IgD-negative memory B cell (primary cell): ENCODE measurements around the gene MSRB2. TPM values are rescaled to one million over a fixed set of nuclear protein-coding genes. Genes with fewer than 3 reads are reported as not detected.
"Not testable (repeated sequence)": the region's sequence is repeated elsewhere in the genome, so short reads cannot be mapped to it uniquely, and the experiment has no call there.

ENCODE experiments used
- H3K27ac Mint-ChIP-seq, 3 donors: one replicate each; pipeline ENCODE4 v1.8.0; 2020 to 2022; ENCODE audit warnings: mild to moderate bottlenecking in 3 of 3, mixed read lengths in 3 of 3, moderate library complexity in 1 of 3
- H3K27me3 Mint-ChIP-seq: one replicate; pipeline ENCODE4 v1.8.0; 2021; ENCODE audit warnings: mixed read lengths
- H3K36me3 Mint-ChIP-seq: one replicate; pipeline ENCODE4 v1.8.0; 2020; ENCODE audit warnings: mild to moderate bottlenecking, mixed read lengths
- H3K4me1 Mint-ChIP-seq, 3 donors: one replicate each; pipeline ENCODE4 v1.8.0; 2020 to 2022; ENCODE audit warnings: mixed read lengths in 3 of 3, mild to moderate bottlenecking in 1 of 3
- H3K4me3 Mint-ChIP-seq, 4 donors: one replicate each; pipeline ENCODE4 v1.8.0; 2020 to 2022; ENCODE audit warnings: mild to moderate bottlenecking in 4 of 4, mixed read lengths in 4 of 4, moderate library complexity in 3 of 4
- H3K9me3 Mint-ChIP-seq, 3 donors: one replicate each; pipeline ENCODE4 v1.8.0; 2020 to 2021; ENCODE audit warnings: mixed read lengths in 3 of 3, mild to moderate bottlenecking in 1 of 3
- polyA plus RNA-seq: library from polyadenylated mRNA; unstranded; fragments of 300-500 nt; fragmentation: Illumina TruSeq; gene quantifications from one replicate; pipeline ENCODE4 v1.2.3, GENCODE V29; 2021

The MSRB2 gene
- polyA plus RNA-seq, 1 donor from 2014 or later = 5.7 TPM

GRCh38 chr10:23064813-23065114 lies 30.6 kb upstream of the MSRB2 start:
- not testable (repeated sequence) for H3K36me3 Mint-ChIP-seq, H3K9me3 Mint-ChIP-seq, H3K27me3 Mint-ChIP-seq, H3K27ac Mint-ChIP-seq, H3K4me3 Mint-ChIP-seq, H3K4me1 Mint-ChIP-seq

GRCh38 chr10:23065181-23065948 lies 30.0 kb upstream of the MSRB2 start:
- H3K4me1 Mint-ChIP-seq = peaks cover 0 to 4% (median 3%) of the 10 kb centered on the region in 3 donors
- no peaks in the 10 kb centered on the region for H3K36me3 Mint-ChIP-seq
- peaks cover 0 to under 1% (median 0%) of the 10 kb centered on the region in 3 donors for H3K9me3 Mint-ChIP-seq
- peaks cover 5% of the 10 kb centered on the region for H3K27me3 Mint-ChIP-seq
- no peak overlapping the region for H3K4me3 Mint-ChIP-seq
- no peak overlapping the region for H3K27ac Mint-ChIP-seq

GRCh38 chr10:23067337-23067736 lies 28.0 kb upstream of the MSRB2 start:
- H3K27me3 Mint-ChIP-seq = peaks cover 5% of the 10 kb centered on the region
- no peak overlapping the region for H3K27ac Mint-ChIP-seq
- H3K4me3 Mint-ChIP-seq = no peak overlapping the region
- H3K36me3 Mint-ChIP-seq = no peaks in the 10 kb centered on the region
- H3K9me3 Mint-ChIP-seq = no peaks in the 10 kb centered on the region
- peaks cover 0 to 7% (median 6%) of the 10 kb centered on the region in 3 donors for H3K4me1 Mint-ChIP-seq

- no peaks in the 10 kb centered on the region for H3K36me3 Mint-ChIP-seq
- H3K27ac Mint-ChIP-seq = no peak overlapping the region
- H3K27me3 Mint-ChIP-seq = peaks cover 5% of the 10 kb centered on the region
- H3K4me3 Mint-ChIP-seq = no peak overlapping the region
- H3K4me1 Mint-ChIP-seq = peaks cover 0 to 7% (median 6%) of the 10 kb centered on the region in 3 donors
- no peaks in the 10 kb centered on the region for H3K9me3 Mint-ChIP-seq
Measured at GRCh38 chr10:23067939-23068775, 27.2 kb upstream of the MSRB2 start.

GRCh38 chr10:23069019-23069815 lies 26.2 kb upstream of the MSRB2 start:
- H3K36me3 Mint-ChIP-seq = no peaks in the 10 kb centered on the region

GRCh38 chr10:23070092-23070912 lies 25.1 kb upstream of the MSRB2 start:
- H3K27ac Mint-ChIP-seq, H3K27me3 Mint-ChIP-seq, H3K9me3 Mint-ChIP-seq, H3K36me3 Mint-ChIP-seq, H3K4me1 Mint-ChIP-seq, H3K4me3 Mint-ChIP-seq: not testable (repeated sequence)

More at GRCh38 chr10:23069019-23069815, 26.2 kb upstream of the MSRB2 start:
- peaks cover 0 to 7% (median 6%) of the 10 kb centered on the region in 3 donors for H3K4me1 Mint-ChIP-seq
- no peak overlapping the region for H3K27ac Mint-ChIP-seq
- no peak overlapping the region for H3K4me3 Mint-ChIP-seq
- peaks cover 0 to 1% (median 0%) of the 10 kb centered on the region in 3 donors for H3K9me3 Mint-ChIP-seq
- H3K27me3 Mint-ChIP-seq = peaks cover 5% of the 10 kb centered on the region

- Mint-ChIP-seq H3K9me3 (peaks cover 0 to 3% (median 0%) of the 10 kb centered on the region in 3 donors), H3K27ac (no peak overlapping the region), H3K4me3 (peak overlapping the region in 1 of 4 donors; percentile 28), H3K36me3 (no peaks in the 10 kb centered on the region), H3K4me1 (peaks cover 0 to 7% (median 6%) of the 10 kb centered on the region in 3 donors), H3K27me3 (peaks cover 7% of the 10 kb centered on the region)
Measured at GRCh38 chr10:23070913-23071218, 24.5 kb upstream of the MSRB2 start.

- not testable (repeated sequence) for H3K9me3 Mint-ChIP-seq, H3K4me1 Mint-ChIP-seq, H3K27me3 Mint-ChIP-seq, H3K36me3 Mint-ChIP-seq, H3K27ac Mint-ChIP-seq, H3K4me3 Mint-ChIP-seq
Measured at GRCh38 chr10:23072593-23072992, 22.8 kb upstream of the MSRB2 start.

- H3K4me3 Mint-ChIP-seq = no peak overlapping the region
- H3K27me3 Mint-ChIP-seq = peaks cover 6% of the 10 kb centered on the region
- H3K9me3 Mint-ChIP-seq = peaks cover 0 to 3% (median 0%) of the 10 kb centered on the region in 3 donors
- no peaks in the 10 kb centered on the region for H3K36me3 Mint-ChIP-seq
- peaks cover 0 to 6% (median 3%) of the 10 kb centered on the region in 3 donors for H3K4me1 Mint-ChIP-seq
- H3K27ac Mint-ChIP-seq = peak overlapping the region in 1 of 3 donors; percentile 62
Measured at GRCh38 chr10:23073527-23073926, 21.9 kb upstream of the MSRB2 start.

- Mint-ChIP-seq H3K27ac (no peak overlapping the region), H3K27me3 (peaks cover 14% of the 10 kb centered on the region), H3K4me3 (no peak overlapping the region), H3K36me3 (no peaks in the 10 kb centered on the region), H3K4me1 (peaks cover 0 to 3% (median 3%) of the 10 kb centered on the region in 3 donors), H3K9me3 (peaks cover 0 to 5% (median 0%) of the 10 kb centered on the region in 3 donors)
Measured at GRCh38 chr10:23075672-23076071, 19.7 kb upstream of the MSRB2 start.

- Mint-ChIP-seq H3K4me3 (no peak overlapping the region), H3K9me3 (peaks cover 0 to 5% (median 0%) of the 10 kb centered on the region in 3 donors), H3K4me1 (no peaks in the 10 kb centered on the region), H3K36me3 (no peaks in the 10 kb centered on the region), H3K27me3 (peaks cover 19% of the 10 kb centered on the region), H3K27ac (no peak overlapping the region)
Measured at GRCh38 chr10:23078114-23078513, 17.3 kb upstream of the MSRB2 start.

- H3K9me3 Mint-ChIP-seq = peaks cover 1 to 3% (median 2%) of the 10 kb centered on the region in 3 donors
- H3K4me1 Mint-ChIP-seq = no peaks in the 10 kb centered on the region
Measured at GRCh38 chr10:23079700-23080099, 15.7 kb upstream of the MSRB2 start.

GRCh38 chr10:23080262-23080661 lies 15.1 kb upstream of the MSRB2 start:
- Mint-ChIP-seq H3K9me3 (peaks cover 1 to 6% (median 3%) of the 10 kb centered on the region in 3 donors), H3K27ac (no peak overlapping the region), H3K4me3 (no peak overlapping the region), H3K27me3 (peaks cover 21% of the 10 kb centered on the region), H3K4me1 (no peaks in the 10 kb centered on the region), H3K36me3 (no peaks in the 10 kb centered on the region)

More at GRCh38 chr10:23079700-23080099, 15.7 kb upstream of the MSRB2 start:
- H3K27ac Mint-ChIP-seq = no peak overlapping the region
- no peaks in the 10 kb centered on the region for H3K36me3 Mint-ChIP-seq
- peaks cover 19% of the 10 kb centered on the region for H3K27me3 Mint-ChIP-seq
- no peak overlapping the region for H3K4me3 Mint-ChIP-seq

- no peaks in the 10 kb centered on the region for H3K36me3 Mint-ChIP-seq
- H3K4me3 Mint-ChIP-seq = no peak overlapping the region
- no peak overlapping the region for H3K27ac Mint-ChIP-seq
- peaks cover 19% of the 10 kb centered on the region for H3K27me3 Mint-ChIP-seq
- H3K9me3 Mint-ChIP-seq = peaks cover 1 to 6% (median 3%) of the 10 kb centered on the region in 3 donors
- H3K4me1 Mint-ChIP-seq = no peaks in the 10 kb centered on the region
Measured at GRCh38 chr10:23081221-23081750, 14.1 kb upstream of the MSRB2 start.
